H1 (cell line): ENCODE results near the gene RGS5. TPM values are rescaled to one million over a fixed set of nuclear protein-coding genes. Genes with fewer than 3 reads are reported as not detected.

Experiments
- CTCF ChIA-PET: fragments of 300-600 bp; sonication (Branson Sonifier 250); formaldehyde crosslinking; loops from one replicate; lab custom pipeline; 2021; ENCODE audit not compliant: partially characterized antibody; lab: Charles Lee
- POLR2A ChIA-PET: fragments of 300-600 bp; sonication (Branson Sonifier 250); formaldehyde crosslinking; loops from one replicate; lab custom pipeline; 2021; ENCODE audit warnings: inconsistent platforms; ENCODE audit not compliant: partially characterized antibody; lab: Charles Lee
- DNase-seq, 2 experiments: peaks; one replicate each; pipeline versions ENCODE4 v3.0.0 to v3.0.0-alpha.2; 2010 to 2022; ENCODE audit warnings: low spot score in 2 of 2, low read depth in 1 of 2, mixed read lengths in 1 of 2
- FAIRE-seq: peaks from 2 replicates; lab custom pipeline; 2011; peaks lifted over from hg19 to GRCh38; lab: Jason Lieb, UNC
- H2AFZ ChIP-seq: 2 replicates; pipeline ENCODE4 v1.8.1; 2012; ENCODE audit warnings: low read length, inconsistent platforms
- H2AK5ac ChIP-seq: 2 replicates; pipeline ENCODE4 v1.6.1; 2013; ENCODE audit warnings: low read depth, low read length
- H2BK120ac ChIP-seq: replicated peaks from 2 replicates; pipeline ENCODE3; 2013; ENCODE audit warnings: low read depth, low read length, inconsistent platforms
- H2BK12ac ChIP-seq: 2 replicates; pipeline ENCODE4 v1.6.1; 2013; ENCODE audit warnings: low read depth, low read length
- H2BK15ac ChIP-seq: 2 replicates; pipeline ENCODE4 v1.6.1; 2013; ENCODE audit warnings: low read length
- H2BK20ac ChIP-seq: 2 replicates; pipeline ENCODE4 v1.6.1; 2013; ENCODE audit warnings: low read length
- H2BK5ac ChIP-seq: 2 replicates; pipeline ENCODE4 v1.6.1; 2013; ENCODE audit warnings: low read depth, low read length
- H3K14ac ChIP-seq: 2 replicates; pipeline ENCODE4 v1.6.1; 2013; ENCODE audit warnings: inconsistent platforms; ENCODE audit not compliant: insufficient read length
- H3K18ac ChIP-seq: 2 replicates; pipeline ENCODE4 v1.6.1; 2013; ENCODE audit warnings: low read length; ENCODE audit errors: extremely low read depth
- H3K23ac ChIP-seq: 2 replicates; pipeline ENCODE4 v1.6.1; 2013; ENCODE audit warnings: inconsistent platforms; ENCODE audit not compliant: insufficient read length
- H3K23me2 ChIP-seq: 2 replicates; pipeline ENCODE4 v1.6.1; 2013; ENCODE audit warnings: low read depth, low read length
- H3K27ac ChIP-seq: 2 replicates; pipeline ENCODE4 v1.6.1; 2011; ENCODE audit warnings: low read depth, low read length, inconsistent platforms
- H3K27me3 ChIP-seq, 4 experiments: replicated peaks in 1 of 4; 1 replicate in 1 of 4; 2 replicates in 3 of 4; pipeline versions ENCODE4 v1.6.1 to v1.8.1; 2011 to 2013; ENCODE audit warnings: low read length in 3 of 4, mild to moderate bottlenecking in 3 of 4, inconsistent platforms in 2 of 4, mixed read lengths in 2 of 4, moderate library complexity in 1 of 4; ENCODE audit not compliant: control insufficient read depth in 3 of 4, insufficient read depth in 3 of 4; ENCODE audit errors: extremely low read depth in 1 of 4
- H3K36me3 ChIP-seq, 4 experiments: 2 replicates each; pipeline versions ENCODE4 v1.6.1 to v1.8.1; 2011 to 2013; ENCODE audit warnings: mild to moderate bottlenecking in 4 of 4, low read length in 3 of 4, moderate library complexity in 2 of 4, control low read depth in 1 of 4, inconsistent platforms in 1 of 4; ENCODE audit not compliant: insufficient read depth in 4 of 4, control insufficient read depth in 2 of 4
- H3K4ac ChIP-seq: replicated peaks from 2 replicates; pipeline ENCODE3; 2013; ENCODE audit warnings: low read length, low read depth, mixed read lengths, inconsistent platforms; ENCODE audit not compliant: insufficient read length
- H3K4me1 ChIP-seq, 4 experiments: replicated peaks in 1 of 4; 1 replicate in 1 of 4; 2 replicates in 3 of 4; pipeline versions ENCODE4 v1.6.1 to v1.8.1; 2011 to 2013; ENCODE audit warnings: low read length in 3 of 4, inconsistent platforms in 2 of 4, mixed read lengths in 1 of 4; ENCODE audit not compliant: insufficient read depth in 4 of 4, control insufficient read depth in 3 of 4
- H3K4me2 ChIP-seq, 2 experiments: 2 replicates each; pipeline versions ENCODE4 v1.6.1 to v1.8.1; 2011 to 2013; ENCODE audit warnings: low read depth in 2 of 2, low read length in 2 of 2, control low read depth in 1 of 2, inconsistent platforms in 1 of 2, mild to moderate bottlenecking in 1 of 2; ENCODE audit not compliant: insufficient read depth in 1 of 2
- H3K4me3 ChIP-seq, 4 experiments: fragments of 200-600, 300-600 bp in 1 of 4; sonication (generic), shearing (Covaris generic), sonication (Bioruptor Twin) in 1 of 4; 2 replicates each; pipeline versions ENCODE4 v1.5.1 to v1.8.1; 2011 to 2016; ENCODE audit warnings: low read length in 4 of 4, low read depth in 3 of 4, control low read depth in 2 of 4, inconsistent platforms in 2 of 4, mild to moderate bottlenecking in 2 of 4, mixed read lengths in 1 of 4, moderate library complexity in 1 of 4; ENCODE audit not compliant: insufficient read depth in 2 of 4; ENCODE audit errors: extremely low read depth in 1 of 4
- H3K56ac ChIP-seq: replicated peaks from 2 replicates; pipeline ENCODE3; 2013; ENCODE audit warnings: low read depth, mild to moderate bottlenecking, mixed read lengths, low read length, inconsistent platforms; ENCODE audit not compliant: insufficient read length
- H3K79me1 ChIP-seq: 2 replicates; pipeline ENCODE4 v1.6.1; 2013; ENCODE audit warnings: low read depth, low read length, control low read depth
- H3K79me2 ChIP-seq, 2 experiments: 2 replicates each; pipeline versions ENCODE4 v1.6.1 to v1.8.1; 2012 to 2013; ENCODE audit warnings: low read length in 2 of 2, mild to moderate bottlenecking in 2 of 2, inconsistent platforms in 1 of 2; ENCODE audit not compliant: insufficient read depth in 2 of 2, control insufficient read depth in 1 of 2
- H3K9ac ChIP-seq, 4 experiments: replicated peaks in 1 of 4; 1 replicate in 1 of 4; 2 replicates in 3 of 4; pipeline versions ENCODE4 v1.6.1 to v1.8.1; 2011 to 2013; ENCODE audit warnings: low read depth in 3 of 4, low read length in 3 of 4, control low read depth in 2 of 4, mild to moderate bottlenecking in 2 of 4, moderate library complexity in 2 of 4, inconsistent platforms in 1 of 4; ENCODE audit errors: extremely low read depth in 1 of 4
- H3K9me3 ChIP-seq, 2 experiments: 2 replicates each; pipeline versions ENCODE4 v1.6.1 to v1.8.1; 2012 to 2013; ENCODE audit warnings: mild to moderate bottlenecking in 2 of 2, moderate library complexity in 2 of 2, control low read depth in 1 of 2, inconsistent platforms in 1 of 2, low read depth in 1 of 2, low read length in 1 of 2, mixed read lengths in 1 of 2; ENCODE audit not compliant: insufficient read depth in 2 of 2
- H4K20me1 ChIP-seq, 2 experiments: replicated peaks in 1 of 2; 2 replicates each; pipeline versions ENCODE3 to v1.8.1; 2011 to 2013; ENCODE audit warnings: inconsistent platforms in 2 of 2, low read length in 2 of 2, mild to moderate bottlenecking in 1 of 2; ENCODE audit not compliant: insufficient read depth in 2 of 2, control insufficient read depth in 1 of 2
- H4K5ac ChIP-seq: 2 replicates; pipeline ENCODE4 v1.6.1; 2013; ENCODE audit warnings: low read length, low read depth, mixed read lengths, inconsistent platforms; ENCODE audit not compliant: insufficient read length
- H4K8ac ChIP-seq: 2 replicates; pipeline ENCODE4 v1.8.0; 2013; ENCODE audit warnings: mild to moderate bottlenecking, moderate library complexity, low read length, inconsistent platforms; ENCODE audit not compliant: insufficient read depth; ENCODE audit errors: extremely low read depth
- H4K91ac ChIP-seq: replicated peaks from 2 replicates; pipeline ENCODE3; 2013; ENCODE audit warnings: low read length, mixed read lengths, inconsistent platforms; ENCODE audit not compliant: insufficient read length
- BACH1 ChIP-seq: IDR thresholded peaks from 2 replicates; pipeline ENCODE4 v1.6.1; 2012; ENCODE audit warnings: low read length, improper control_type of control experiment
- CREB1 ChIP-seq: IDR thresholded peaks from 2 replicates; pipeline ENCODE4 v1.6.1; 2012; ENCODE audit warnings: inconsistent platforms
- E2F6 ChIP-seq: IDR thresholded peaks from 2 replicates; pipeline ENCODE4 v1.6.1; 2012; ENCODE audit warnings: inconsistent platforms
- PHF8 ChIP-seq: fragments of 200-600 bp; sonication (generic); conservative IDR thresholded peaks from 2 replicates; pipeline ENCODE4 v1.7.1; 2012; ENCODE audit warnings: low read depth, mild to moderate bottlenecking, inconsistent platforms, low read length, moderate library complexity
- POLR2AphosphoS5 ChIP-seq: IDR thresholded peaks from 2 replicates; pipeline ENCODE4 v1.6.1; 2011; ENCODE audit warnings: low read depth, low read length
- RFX5 ChIP-seq: IDR thresholded peaks from 2 replicates; pipeline ENCODE4 v1.6.1; 2011; ENCODE audit warnings: low read depth, low read length, improper control_type of control experiment, borderline replicate concordance
- SIN3A ChIP-seq, 2 experiments: IDR thresholded peaks in 1 of 2; conservative IDR thresholded peaks in 1 of 2; 2 replicates each; pipeline ENCODE4 v1.6.1; 2011 to 2012; ENCODE audit warnings: low read length in 2 of 2, improper control_type of control experiment in 1 of 2, low read depth in 1 of 2, mild to moderate bottlenecking in 1 of 2
- SIX5 ChIP-seq: IDR thresholded peaks from 2 replicates; pipeline ENCODE4 v1.6.1; 2011; ENCODE audit warnings: mild to moderate bottlenecking, low read depth, low read length
- SP4 ChIP-seq: IDR thresholded peaks from 2 replicates; pipeline ENCODE4 v1.6.1; 2012; ENCODE audit warnings: low read length, inconsistent platforms
- SRF ChIP-seq: IDR thresholded peaks from 2 replicates; pipeline ENCODE4 v1.6.1; 2011; ENCODE audit warnings: mild to moderate bottlenecking, low read depth, low read length, moderate library complexity
- YY1 ChIP-seq: IDR thresholded peaks from 2 replicates; pipeline ENCODE4 v1.6.1; 2011; ENCODE audit warnings: low read depth, mild to moderate bottlenecking, low read length
- WGBS, 2 experiments: shearing (Covaris generic) in 1 of 2; methylation state at CpG; one replicate each; pipeline versions ENCODE4 v1.1.6 to v1.1.7; 2013 to 2015; ENCODE audit warnings: low lambda C conversion rate in 2 of 2, mixed read lengths in 2 of 2, inconsistent platforms in 1 of 2, low coverage in 1 of 2, missing lambda C conversion rate in 1 of 2; ENCODE audit not compliant: insufficient replicate concordance in 2 of 2, insufficient coverage in 1 of 2, insufficient read length in 1 of 2; ENCODE audit errors: extremely low coverage in 1 of 2, missing lambda C conversion rate in 1 of 2; 5-methylcytosine and 5-hydroxymethylcytosine counted together
- polyA plus RNA-seq, 7 experiments: library from polyadenylated mRNA; depleted of rRNA in 3 of 7; stranded (reverse) in 5 of 7; unstranded in 2 of 7; fragments of >200 nt in 5 of 7; fragments of 200-250 nt in 2 of 7; gene quantifications; 1 replicate in 5 of 7; 2 replicates in 1 of 7; 4 replicates in 1 of 7; pipeline versions ENCODE4 v1.2.1 to v1.2.3, GENCODE V29; 2011 to 2013; ENCODE audit warnings: missing spikeins in 2 of 7, mixed read lengths in 2 of 7
- total RNA-seq: library from RNA; stranded (reverse); fragmentation: NEBNext Ultra II Directional; extraction: Animal tissue kit (Norgen Biotek cat#: 25700); gene quantifications from 2 replicates; pipeline ENCODE4 v1.2.1, GENCODE V29; 2021

RGS5 gene
- total and polyA plus RNA-seq, 2 of the 8 experiments (the other 6 are each of a cell fraction or from before 2014, with no cell fraction given): 75.5 to 103 TPM

- no peak overlapping the region for H2AFZ ChIP-seq
- H3K9ac ChIP-seq: no peak overlapping the region
- no peaks in the 10 kb centered on the region for H3K9me3 ChIP-seq
- H2BK15ac ChIP-seq: no peak overlapping the region
- H4K8ac ChIP-seq: no peak overlapping the region
- no peak overlapping the region for H4K91ac ChIP-seq
- no peak overlapping the region for H3K56ac ChIP-seq
- H3K4me2 ChIP-seq: no peak overlapping the region
- H3K4ac ChIP-seq: no peak overlapping the region
- no peaks in the 10 kb centered on the region for H3K27me3 ChIP-seq
- no peak for FAIRE-seq
- POLR2A ChIA-PET: no interaction called here
- CTCF ChIA-PET: interaction anchor here (0.6 to 1.7 kb wide), 2 partner anchors 10 to 1396 kb away, joined by 3 read pairs; no protein-coding TSS in a partner anchor
- no peak overlapping the region for H3K18ac ChIP-seq
- H3K36me3 ChIP-seq: no peaks in the 10 kb centered on the region
- H2BK5ac ChIP-seq: no peak overlapping the region
- no peaks in the 10 kb centered on the region for H4K20me1 ChIP-seq
- H3K23me2 ChIP-seq: no peaks in the 10 kb centered on the region
- H3K4me1 ChIP-seq: no peaks in the 10 kb centered on the region
- no peak overlapping the region for H2BK20ac ChIP-seq
- H3K79me2 ChIP-seq: no peaks in the 10 kb centered on the region
- H2BK12ac ChIP-seq: no peak overlapping the region
- WGBS, 2 experiments: 91% methylated on average over 3 of the region's 3 CpGs; no CpG with 5 or more reads in 1 of the 2 experiments
- H3K79me1 ChIP-seq: no peaks in the 10 kb centered on the region
- no peak overlapping the region for H3K27ac ChIP-seq
- no peak for DNase-seq
- H3K4me3 ChIP-seq: no peak overlapping the region
- no peak overlapping the region for H3K23ac ChIP-seq
- no peak overlapping the region for H3K14ac ChIP-seq
- H2BK120ac ChIP-seq: no peak overlapping the region
- no peak overlapping the region for H2AK5ac ChIP-seq
- no peak overlapping the region for H4K5ac ChIP-seq
- TF ChIP-seq SRF (no peak), CREB1 (no peak), SIX5 (no peak), PHF8 (no peak), BACH1 (no peak), E2F6 (no peak), YY1 (no peak), RFX5 (no peak), SIN3A (conservative IDR thresholded peaks at IDR 0.05 in 1 of 2, IDR thresholded peaks at IDR 0.05 in 1 of 2; ENCODE audit: low read depth in 1 of 2, low read length in 2 of 2) (no peak), SP4 (no peak), POLR2AphosphoS5 (no peak)
Observed at GRCh38 chr1:163137556-163138265, 65.0 kb downstream of the RGS5 start.
